Measurements from ENCODE around the gene CDKN2AIP.

- TF ChIP-seq, protein P1, sequence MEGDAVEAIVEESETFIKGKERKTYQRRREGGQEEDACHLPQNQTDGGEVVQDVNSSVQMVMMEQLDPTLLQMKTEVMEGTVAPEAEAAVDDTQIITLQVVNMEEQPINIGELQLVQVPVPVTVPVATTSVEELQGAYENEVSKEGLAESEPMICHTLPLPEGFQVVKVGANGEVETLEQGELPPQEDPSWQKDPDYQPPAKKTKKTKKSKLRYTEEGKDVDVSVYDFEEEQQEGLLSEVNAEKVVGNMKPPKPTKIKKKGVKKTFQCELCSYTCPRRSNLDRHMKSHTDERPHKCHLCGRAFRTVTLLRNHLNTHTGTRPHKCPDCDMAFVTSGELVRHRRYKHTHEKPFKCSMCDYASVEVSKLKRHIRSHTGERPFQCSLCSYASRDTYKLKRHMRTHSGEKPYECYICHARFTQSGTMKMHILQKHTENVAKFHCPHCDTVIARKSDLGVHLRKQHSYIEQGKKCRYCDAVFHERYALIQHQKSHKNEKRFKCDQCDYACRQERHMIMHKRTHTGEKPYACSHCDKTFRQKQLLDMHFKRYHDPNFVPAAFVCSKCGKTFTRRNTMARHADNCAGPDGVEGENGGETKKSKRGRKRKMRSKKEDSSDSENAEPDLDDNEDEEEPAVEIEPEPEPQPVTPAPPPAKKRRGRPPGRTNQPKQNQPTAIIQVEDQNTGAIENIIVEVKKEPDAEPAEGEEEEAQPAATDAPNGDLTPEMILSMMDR (IDR thresholded peaks at IDR 0.05): no peak
- no peak for TF ChIP-seq POLR2A (IDR thresholded peaks at IDR 0.05)
Measured at GRCh38 chr4:183478926-183479325, 34.5 kb downstream of the CDKN2AIP start.

Measured in tibial nerve (tissue), 3 donors.